DMS53 (cell line): ENCODE results near the gene COMMD9.
"Not testable (repeated sequence)": the region's sequence is repeated elsewhere in the genome, so short reads cannot be mapped to it uniquely, and the experiment has no call there.

Experiments
- DNase-seq: peaks from one replicate; lab custom pipeline; 2025; lab: John Stamatoyannopoulos, UW

Gene COMMD9

DNA sequence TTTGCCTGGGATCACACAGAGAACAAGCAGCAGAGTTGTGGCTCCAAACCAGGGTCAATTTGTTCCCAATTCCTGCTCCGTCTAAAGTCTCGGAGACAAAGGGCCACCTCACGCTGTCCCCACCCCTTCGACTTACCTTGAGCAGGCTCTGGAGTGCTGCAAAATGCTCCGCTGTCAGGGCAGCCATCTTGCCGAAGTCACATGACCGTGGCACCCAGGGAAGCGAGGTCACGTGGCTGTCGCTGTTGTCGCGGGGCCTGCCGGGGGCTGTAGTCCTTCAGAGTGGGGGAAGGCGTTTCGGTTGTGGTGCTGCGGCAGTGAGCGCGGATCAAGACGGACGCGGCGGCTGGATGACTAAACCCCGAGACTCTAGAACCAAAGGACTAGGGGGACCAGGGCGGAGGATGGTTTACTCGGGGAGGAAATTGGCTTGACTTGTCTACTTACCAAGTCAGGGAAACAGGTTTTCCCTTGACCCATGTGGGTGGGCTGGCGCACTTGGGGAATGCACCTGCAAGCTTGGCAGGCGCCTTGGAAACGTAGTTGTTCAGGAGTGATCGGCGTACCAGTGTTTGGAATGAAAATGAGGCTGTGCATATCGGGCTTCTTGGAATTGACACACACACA is at the start of gene COMMD9:
Gene COMMD9, minus strand, starts transcription at position 199 of the 627 bp plus-strand sequence. Its CDS starts 12 bp downstream, at position 187.
- DNase-seq, result peak; percentile 95

DNA sequence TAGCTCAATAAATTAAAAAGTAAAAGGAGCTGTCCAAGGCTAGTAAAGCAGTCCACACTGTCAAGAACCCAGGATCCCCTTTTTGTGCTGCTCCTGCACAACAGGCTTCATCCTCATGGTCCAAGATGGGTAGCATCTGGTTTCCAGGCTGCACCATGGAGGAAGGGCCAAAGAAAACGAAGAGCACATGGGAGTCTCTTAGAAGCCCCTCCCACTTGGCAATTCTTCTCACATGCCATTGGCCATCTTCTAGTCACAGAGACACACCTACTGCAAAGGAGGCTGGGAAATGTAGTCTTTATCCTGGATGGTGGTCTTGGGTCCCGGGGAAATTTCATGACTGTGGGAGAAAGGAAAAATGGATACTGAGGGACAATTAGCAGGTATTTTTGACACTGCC is 44.7 kb upstream of the COMMD9 start:
- DNase-seq, result peak; percentile 29

DNA sequence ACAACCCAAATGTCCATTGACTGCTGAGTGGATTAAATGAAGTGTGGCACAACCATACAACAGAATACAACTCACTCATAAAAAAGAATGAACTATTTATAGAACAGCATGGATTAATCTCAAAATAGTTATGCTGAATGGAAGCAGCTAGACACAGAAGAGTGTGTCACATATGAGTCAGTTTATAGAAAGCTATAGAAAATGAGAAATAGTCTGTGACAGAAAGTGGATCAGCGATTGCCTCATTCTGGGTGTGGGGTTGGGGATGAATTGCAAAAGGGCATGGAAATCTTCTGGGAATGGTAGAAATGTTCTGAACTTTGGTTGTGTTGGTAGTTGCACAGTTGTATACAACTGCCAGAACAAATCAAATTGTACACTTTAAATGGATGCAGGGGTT is 44.2 kb upstream of the COMMD9 start:
- no peak for DNase-seq

DNA sequence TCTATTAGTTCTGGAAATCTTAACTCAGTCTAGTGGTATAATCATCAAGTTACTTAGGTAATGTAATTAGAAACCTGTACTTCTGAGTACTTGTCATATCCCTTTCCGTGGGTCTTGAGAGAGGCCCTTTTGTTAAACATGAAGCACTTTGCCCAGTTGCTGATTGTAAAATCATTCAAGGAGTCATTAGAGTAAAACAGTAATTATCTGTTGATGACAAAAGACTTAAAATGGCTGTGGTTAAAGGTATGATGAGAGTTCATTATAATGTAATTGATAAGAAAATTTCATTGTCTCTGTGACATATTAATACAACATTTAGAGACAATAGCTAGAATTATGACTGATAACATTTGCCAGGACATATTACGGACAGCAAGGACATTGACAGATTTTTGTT is 41.2 kb upstream of the COMMD9 start:
- no peak for DNase-seq

DNA sequence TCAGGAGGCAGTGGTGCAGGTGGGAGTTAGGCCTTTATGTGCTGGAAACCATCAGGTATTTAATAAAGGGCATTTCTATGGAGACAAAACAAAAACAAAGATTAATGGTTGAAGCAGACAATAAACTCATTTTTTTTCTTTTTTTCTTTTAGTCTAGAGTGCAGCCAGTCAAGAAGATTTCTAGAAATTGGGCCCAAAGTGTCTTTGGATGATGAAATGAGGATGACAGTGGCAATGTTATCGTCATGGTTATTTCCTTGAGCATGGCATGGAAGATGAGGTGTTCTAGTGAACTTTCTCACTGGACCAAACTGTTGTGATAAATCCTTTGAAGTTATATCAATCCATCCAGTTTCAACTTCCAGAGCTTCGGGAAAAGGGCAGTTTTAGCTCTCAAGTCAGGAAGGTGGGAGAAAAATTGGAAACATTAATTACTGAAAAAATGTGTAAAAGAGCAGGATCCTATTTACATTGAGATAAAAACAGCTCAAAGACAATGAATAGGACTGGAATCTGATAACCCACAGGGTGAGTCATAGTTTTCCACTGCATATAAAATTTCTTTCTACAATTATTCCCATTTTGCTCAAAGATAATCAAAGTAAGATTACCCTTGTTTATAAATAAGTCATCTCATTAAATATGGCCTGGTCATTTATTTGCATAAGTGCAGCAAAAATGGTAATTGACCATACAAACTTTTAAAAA is 39.9 kb upstream of the COMMD9 start:
- DNase-seq, result peak; percentile 53

DNA sequence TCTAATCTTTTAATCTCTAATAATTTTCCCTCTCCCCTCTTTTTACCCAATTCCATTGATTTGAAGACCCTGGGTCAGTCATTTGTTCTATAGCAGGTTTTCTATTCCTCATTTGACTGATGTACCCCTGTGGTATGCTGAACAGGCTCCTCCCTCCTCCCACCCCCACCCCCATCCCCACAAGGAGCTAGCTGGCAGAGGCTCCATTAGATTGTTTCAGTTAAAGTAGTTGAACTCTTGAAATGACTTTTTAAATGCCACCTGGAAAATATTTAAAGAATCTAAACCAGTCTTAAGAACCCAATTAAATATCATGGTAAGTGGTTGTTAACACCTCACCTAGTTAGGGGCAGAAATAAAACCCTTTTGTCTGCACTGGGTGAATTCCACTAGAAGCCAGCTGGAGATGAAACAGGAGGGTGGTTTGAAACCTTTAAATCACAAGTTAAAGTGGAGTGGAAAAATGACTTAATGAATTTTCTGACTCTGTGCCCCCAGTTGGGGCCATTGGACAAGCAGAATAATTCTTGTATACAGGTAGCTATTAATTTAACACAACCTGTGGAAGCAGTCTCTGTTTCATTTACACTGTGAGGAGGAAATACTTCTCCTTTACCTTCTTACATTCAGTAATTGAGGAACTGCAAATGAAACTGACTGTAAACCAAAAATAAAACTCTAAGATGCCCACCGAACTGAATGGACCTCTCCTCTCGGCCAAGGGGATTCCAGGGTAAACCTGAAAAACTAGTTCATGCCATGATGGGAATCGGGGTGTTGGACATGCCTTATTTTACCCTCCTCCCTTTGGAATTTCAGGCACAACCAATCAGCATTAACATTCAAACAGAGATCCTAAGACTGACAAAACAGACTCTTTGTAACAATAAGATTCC is 37.5 kb upstream of the COMMD9 start:
- no peak for DNase-seq

DNA sequence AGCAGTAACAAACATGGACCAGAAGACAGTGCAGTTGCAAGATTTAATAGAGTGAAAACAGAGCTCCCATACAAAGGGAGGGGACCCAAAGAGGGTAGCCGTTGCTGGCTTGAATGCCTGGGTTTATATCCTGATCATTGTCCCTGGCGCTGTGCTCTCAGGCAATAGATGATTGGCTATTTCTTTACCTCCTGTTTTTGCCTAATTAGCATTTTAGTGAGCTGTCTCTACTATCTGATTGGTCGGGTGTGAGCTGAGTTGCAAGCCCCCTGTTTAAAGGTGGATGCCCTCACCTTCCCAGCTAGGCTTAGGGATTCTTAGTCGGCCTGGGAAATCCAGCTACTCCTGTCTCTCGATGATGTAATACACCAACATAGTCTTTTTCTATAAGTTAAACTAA is 36.2 kb upstream of the COMMD9 start:
- DNase-seq, result not testable (repeated sequence)

DNA sequence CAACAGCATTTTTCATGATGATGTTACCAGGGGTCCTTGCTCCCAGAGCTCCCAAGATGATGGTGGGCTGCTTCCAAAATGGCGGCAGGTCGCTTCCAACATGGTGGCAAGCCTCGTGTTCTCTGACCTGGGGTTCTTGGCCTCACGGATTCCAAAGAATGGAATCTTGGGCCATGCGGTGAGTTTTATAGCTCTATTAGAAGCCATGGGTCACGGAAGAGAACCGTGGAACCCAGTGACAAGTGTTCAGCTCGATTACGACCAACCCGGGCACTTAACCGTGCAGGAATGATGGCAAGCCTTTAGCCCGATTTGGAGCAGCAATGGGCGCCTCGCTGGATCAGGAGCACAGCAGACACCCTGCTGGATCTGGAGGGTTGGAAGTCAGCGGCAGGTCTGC is 35.7 kb upstream of the COMMD9 start:
- DNase-seq, result not testable (repeated sequence)

DNA sequence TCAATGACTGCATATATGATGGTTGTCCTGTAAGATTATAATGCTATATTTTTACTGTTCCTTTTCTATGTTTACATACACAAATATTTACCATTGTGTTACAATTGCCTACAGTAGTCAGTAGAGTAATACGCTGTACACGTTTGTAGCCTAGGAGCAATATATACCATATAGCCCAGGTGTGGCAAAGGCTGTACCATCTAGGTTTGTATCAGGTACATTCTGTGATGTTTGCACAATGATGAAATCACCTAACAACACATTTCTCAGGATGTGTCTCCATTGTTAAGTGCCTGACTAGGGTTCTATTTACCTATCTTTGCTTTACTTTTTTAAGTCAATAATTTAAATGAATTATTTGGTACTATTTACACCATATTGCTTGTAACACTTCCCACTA is 28.8 kb upstream of the COMMD9 start:
- peak; percentile 62 for DNase-seq

DNA sequence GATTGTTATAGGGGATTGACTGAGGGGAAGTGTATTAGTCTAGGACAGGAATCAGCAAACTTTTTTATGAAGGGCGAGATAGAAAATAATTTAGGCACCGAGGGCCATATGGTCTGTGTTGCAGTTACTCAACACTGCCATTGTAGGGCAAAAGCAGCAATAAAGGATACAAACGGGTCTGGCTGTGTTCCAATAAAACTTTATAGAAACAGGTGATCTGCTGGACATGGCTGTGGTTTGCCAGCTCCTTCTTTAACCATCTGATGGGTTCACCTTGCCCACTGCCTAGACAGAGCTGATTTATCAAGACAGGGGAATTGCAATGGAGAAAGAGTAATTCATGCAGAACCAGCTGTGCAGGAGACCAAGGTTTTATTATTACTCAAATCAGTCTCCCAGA is 26.8 kb upstream of the COMMD9 start:
- DNase-seq, result no peak

DNA sequence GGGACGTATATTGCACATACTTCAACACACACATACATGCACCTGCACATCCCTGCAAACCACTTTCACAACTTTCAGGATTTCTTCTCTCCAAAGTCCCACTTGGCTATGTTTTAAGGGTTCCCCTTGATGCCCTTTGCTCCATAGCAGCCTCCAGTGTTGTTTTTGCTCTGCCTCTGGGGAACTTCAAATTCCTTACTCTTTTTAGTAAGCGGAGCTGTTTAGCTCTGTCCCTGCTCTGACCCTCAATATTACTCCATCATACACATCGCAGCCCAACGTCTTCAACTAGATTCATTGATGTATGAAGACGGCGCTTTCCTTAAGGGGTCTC is 25.2 kb upstream of the COMMD9 start:
- no peak for DNase-seq

DNA sequence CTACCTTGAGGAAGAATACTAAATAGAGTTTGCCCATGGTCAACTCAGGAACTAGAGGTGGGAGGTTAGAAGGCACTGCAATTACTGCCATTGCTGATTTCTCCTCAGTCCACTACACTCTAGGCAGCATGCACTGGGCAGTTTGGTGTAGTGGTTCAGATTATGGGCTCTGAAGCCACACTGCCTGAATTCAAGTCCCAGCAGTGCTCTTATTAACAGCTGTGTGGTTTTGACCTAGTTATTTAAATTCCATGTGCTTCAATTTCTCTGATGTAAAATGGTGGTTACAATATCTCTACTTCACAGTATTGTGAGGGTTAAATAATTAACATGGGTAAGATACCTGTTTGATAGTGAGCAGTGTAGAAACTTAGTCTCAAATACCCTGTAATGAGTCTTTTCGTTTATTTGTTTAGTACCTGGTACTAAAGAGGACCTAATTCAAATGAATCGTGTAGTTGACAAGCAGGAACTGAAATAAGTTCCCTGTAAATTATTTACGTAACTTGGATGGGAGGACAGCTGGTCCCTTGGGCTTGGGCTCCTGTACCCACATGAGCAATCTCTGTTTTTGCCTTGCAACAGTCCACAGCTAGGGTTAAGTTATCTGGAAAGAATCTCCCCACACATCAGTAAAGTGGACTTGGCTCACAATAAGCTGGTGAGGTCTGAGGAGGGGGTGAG is 24.7 kb upstream of the COMMD9 start:
- no peak for DNase-seq

DNA sequence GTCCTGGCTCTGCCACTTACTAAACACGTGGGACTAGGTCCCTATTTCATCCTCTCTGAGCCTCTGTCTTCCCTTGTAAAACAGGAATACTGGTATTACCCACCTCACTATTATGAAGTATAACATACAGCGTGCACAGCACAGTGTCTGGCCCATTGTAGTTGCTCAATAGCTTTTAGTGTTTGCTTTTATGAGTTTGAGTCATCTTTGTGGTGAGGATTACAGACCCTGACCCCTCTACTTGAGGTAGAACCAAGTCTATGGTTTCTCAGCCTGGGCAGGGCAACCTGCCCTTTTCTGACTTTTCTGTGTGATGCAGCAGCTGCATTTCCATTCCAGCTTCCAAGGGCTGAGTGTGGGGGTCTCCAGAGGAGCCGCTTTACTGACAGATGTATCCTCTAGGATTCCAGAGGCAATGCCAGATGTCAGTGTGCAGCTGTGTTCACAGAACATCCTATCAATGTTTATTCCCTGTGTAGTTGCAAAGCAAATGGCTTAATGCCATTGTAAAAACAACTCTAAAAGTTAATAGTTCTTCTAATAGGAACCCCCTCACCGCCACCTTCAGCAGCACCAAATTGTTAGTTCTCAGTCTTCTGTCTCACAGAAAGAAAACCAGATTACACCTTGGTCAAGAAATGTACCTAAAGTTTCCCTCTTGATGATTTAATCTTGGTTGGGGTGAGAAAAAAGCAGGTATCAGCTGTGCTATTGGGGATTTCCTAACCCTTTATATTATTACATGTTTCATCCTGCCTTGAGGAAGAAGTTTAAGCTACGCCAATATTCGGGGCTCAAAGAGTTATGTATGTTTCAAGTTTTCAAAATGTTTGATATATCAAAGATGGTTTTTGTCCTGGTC is 23.6 kb upstream of the COMMD9 start:
- DNase-seq, result peak; percentile 60

DNA sequence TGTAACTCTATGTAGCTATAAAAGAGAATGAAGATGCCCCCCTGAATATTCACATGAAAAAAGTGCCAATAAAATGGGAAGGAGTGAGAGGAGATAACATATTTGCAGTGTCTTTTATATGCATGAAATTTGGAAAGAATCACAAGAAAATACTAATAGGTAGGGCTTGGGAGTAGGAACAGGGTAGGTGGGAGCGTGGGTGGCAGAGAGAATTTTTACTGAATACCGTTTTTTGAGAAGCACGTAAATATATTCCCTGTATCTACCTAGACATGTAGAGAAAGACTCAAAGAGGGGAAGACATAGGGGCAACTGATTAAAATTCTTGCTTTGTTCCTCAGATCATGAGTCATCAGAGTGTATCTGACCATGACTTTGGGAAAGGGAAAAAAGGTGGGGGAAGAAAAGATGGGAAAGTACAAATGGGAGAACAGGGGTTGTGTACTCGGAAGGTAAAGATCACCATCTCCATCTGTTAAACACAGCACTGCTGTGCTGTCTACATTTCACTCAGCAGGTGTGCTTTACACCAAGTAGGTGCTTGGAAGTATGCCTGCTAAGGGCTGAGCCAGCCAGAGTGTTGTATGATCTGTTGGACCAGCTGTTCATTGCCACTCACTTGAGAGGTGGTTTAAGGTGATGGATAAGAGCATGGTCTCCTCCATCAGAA is 22.8 kb upstream of the COMMD9 start:
- peak; percentile 73 for DNase-seq

DNA sequence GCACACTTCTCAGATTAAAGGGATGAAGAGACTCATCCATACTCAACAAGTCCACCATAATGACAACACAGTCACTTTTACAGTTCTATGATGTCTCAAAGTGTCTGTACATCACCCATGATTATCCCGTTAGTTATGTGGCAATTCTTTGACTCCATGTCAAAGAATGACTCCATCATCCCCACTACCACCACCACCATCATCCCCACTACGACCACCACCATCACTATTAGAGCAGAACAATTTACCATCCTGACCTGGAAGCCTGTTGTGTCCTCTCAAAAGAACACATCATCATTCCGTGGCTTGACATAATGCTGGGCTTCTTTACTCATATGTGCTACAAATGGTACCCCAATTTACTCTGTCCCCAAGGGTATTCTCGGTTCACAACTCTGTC is 20.6 kb upstream of the COMMD9 start:
- no peak for DNase-seq

DNA sequence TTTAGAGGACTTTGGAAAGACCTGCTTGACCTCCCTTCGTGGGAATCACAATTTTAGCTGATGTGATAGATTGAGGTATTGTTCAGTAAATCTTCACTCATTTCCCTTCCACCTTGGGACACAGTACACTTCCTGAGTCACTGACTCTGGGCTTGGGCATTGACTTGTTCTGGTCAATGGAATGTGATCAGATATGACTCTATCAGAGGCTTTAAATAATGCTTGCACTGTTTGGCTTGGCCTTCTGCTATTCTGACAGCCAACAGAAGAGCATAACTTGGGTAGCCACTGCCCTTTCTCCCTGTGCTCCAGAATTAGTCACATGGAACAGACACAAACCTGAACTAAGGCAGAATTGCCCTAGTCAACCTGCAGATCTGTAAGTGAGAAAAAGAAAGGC is 19.4 kb upstream of the COMMD9 start:
- DNase-seq, result no peak

DNA sequence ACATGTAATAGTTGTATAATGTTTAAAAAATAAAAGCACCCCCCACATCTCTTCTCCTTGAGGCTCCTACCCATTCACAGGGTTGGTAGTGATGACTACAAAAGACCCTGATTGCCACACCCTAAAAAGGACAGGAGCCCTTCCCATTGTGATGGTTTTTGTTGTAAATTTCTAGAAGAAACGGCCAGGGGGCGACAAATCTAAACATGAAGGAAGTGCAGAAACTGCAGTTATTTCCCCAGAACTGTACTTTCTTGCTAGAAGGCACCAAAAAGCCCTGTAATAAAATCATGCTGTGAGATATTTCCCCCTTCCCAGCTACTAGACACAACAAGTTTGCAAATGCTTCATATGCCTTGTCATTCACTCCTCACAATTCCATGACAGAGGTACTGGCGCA is 17.7 kb upstream of the COMMD9 start:
- peak; percentile 69 for DNase-seq

DNA sequence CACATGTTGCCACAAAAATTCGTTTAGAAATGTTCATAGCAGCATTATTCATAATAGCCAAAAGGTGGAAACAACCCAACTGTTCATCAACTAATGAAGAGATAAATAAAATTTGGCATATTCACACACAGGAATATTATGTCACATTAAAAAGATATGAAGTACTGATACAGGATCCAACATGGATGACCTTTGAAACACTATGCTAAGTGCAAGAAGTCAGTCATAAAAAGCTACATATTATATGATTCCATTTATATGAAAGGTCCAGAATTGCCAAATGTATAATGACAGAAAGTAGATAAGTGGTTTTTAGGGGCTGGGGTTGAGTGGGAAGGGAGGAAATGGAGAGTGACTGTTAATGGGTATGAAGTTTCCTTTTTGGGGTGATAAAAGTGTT is 15.8 kb upstream of the COMMD9 start:
- DNase-seq, result no peak

DNA sequence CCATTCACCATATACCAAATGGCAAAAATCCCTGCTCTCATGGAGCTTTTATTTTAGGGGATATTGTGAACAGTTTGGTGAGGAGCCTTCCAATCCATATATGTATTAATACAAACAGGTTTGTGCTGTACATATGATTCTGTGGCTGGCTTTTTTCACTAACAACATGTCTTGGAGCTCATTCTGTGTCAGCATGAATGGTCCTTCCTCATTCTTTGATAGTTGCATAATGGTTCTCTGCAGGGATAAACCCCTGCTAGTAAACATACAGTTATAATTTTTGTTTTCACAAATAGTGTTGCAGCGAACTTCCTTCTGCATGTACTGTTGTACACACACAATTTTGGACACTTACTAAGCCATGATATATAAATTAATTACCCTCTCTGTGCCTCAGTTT is 15.1 kb upstream of the COMMD9 start:
- peak; percentile 27 for DNase-seq

DNA sequence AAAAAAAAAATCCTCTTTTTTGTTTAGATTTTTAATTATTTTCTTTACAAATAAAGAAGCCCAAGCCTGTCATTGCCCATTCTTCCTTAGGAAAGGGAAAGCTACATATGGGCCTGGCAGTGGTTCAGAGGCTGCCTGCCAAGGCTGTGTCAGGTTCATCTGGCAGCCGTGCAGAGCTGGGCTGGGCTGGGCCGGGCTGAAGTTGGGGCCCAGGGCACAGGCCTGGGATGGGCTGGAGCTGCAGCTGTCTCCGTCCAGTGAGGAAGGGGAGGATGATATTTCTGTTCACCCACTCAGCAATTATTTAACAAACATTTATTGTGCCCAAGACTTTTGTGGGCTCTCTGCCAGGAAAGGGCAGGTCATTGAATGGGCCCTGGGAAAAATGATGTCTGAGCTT is 11.4 kb upstream of the COMMD9 start:
- no peak for DNase-seq
